Stimulated activated CD4-positive, alpha-beta T cell treated with anti-CD3 and anti-CD28 coated beads, Interleukin-2, amount 100 ng/mL, for 24 hours (primary cell): Measurements from ENCODE around the gene SDCCAG8.
"Not testable (repeated sequence)": the region's sequence is repeated elsewhere in the genome, so short reads cannot be mapped to it uniquely, and the experiment has no call there.

ENCODE experiments used
- DNase-seq, 2 donors: peaks; one replicate each; pipeline ENCODE4 v3.0.0-alpha.2; 2020

SDCCAG8 gene

DNA sequence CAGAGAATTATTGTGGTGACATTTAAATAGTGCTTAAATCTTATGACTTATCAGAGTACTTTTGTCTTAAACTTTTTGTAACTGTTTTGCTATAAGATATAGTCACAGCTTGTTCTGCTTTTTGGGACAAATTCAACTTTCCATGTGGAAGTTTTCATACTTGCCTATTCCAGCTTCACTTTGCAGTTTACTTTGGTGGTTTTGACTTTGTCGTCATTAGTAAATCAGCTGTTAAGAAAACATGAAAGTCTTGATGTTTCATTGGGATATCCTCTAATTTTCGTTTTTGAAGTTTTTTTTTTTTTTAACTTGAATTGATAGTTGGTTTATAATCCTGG is 31.3 kb downstream of the SDCCAG8 start:
- DNase-seq, result no peak

DNA sequence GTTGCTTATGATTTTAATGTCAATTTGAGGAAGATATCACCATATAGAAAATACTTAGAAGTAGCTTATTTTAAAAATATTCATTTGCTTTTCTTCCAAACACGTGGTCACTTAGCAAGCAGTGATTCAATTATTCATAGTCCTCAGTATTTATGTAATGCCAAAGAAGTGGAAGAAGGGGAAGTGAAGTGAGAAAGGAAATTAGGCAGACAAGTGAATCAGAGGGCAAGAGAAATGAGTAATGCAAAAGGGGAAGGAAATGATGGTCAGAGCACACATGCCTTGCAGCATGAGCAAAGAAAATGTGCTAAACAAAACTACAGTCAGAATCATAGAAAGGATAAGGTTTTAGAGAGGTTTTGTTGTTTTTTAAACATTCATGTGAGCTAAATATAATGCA is 31.8 kb downstream of the SDCCAG8 start:
- DNase-seq, result no peak

DNA sequence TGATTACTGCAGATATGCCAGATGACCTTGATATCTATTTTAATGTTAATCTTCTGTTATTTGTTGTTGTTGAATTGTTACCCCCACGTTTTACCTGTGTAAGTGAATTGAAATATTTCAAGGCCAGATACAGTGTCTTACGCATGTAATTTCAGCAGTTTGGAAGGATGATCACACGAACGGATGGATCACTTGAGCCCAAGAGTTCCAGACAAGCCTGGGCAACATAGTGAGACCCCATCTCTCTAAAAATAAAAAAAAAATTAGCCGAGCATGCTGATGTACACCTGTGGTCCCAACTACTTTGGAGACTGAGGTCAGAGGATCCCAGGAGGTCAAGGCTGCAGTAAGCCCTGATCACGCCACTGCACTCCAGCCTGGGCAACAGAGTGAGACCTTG is 32.2 kb downstream of the SDCCAG8 start:
- no peak for DNase-seq

DNA sequence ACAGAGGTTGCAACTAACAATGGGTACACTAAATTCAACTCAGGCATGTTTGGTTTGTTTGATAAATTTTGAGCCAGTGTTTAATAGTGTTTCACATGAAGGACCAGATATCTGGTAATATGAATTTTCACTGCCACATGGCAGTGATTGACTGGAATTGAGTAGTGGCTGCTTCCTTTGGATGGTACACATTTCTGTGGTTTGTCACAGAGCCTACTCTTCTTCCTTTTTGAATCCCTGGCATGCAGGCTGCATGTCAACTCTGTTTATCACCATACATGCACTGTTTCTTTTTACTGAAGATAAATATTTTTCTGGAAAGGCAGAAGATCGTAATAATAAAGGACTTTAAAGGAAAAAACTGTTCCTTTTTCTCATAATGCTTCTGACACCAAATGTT is 35.5 kb downstream of the SDCCAG8 start:
- no peak for DNase-seq

DNA sequence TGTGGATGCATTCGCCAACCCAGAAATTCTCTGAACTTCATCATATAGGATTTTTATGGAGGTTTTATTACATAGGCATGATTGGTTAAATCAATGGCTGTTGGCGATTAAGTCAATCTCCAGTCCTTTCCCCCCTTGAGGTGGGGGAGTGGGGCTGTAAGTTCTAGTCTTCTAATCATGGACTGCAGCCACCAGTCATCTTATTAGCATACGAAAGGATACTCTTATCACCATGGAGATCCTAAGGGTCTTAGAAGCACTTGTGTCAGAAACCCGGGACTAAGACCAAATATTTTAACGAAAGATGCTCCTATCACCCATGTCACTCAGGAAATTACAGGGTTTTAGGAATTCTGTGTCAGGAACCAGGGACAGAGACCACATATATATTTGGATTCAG is 36.3 kb downstream of the SDCCAG8 start:
- DNase-seq, result no peak

- DNase-seq, result no peak
Observed at GRCh38 chr1:243293941-243294722, 38.3 kb downstream of the SDCCAG8 start.

DNA sequence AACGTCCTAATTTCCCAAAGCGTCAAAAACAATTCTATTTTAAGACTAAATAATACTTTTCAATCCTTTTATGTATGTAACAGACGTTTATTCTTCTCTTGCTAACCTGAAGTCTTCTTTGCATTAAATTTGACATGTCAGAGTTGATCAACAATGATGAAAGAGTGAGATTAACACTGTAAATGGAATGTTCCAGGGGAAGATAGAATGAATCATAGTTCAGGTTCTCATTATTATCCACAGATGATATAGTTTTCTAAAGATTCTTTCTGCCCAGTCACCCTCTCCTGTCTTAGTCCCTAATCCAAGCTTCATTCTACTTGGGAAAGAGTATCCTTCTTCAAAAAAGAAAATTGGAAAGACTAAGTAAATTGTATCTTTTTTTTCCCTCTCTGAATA is 38.9 kb downstream of the SDCCAG8 start:
- DNase-seq, result no peak

DNA sequence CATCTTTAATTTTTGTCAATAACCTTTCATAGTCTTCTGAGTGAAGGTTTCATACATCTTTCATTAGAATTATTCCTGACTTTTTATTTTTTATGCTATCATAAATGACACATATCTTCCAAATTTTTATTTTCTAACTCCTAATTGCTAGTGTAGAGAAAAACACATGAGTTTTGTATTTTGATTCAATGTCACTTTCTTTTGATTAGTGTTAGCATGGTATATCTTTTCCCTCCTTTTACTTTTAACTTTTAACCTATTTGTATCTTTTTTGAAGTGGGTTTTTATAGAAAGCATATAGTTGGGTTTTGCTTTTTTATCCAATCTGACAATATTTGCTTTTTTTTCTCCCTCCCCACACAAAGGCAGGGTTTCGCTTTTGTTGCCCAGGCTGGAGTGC is 43.2 kb downstream of the SDCCAG8 start:
- DNase-seq, result no peak

DNA sequence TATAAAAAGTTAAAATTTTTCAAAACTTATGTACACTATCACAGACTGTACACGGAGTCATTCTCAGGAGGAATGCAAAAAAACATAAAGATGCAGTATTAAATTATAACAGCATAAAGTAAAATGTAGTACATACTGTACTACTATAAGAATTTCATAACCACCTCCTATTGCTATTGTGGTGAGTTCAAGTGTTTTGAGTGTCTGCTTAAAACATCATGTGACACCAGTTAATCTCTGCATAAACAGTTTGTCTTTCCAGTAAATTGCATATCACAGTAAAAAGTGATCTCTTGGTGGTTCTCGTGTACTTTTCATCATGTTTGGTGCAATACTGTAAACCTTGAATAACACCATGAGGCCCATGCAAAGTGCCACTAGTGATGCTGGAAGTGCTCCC is 45.2 kb downstream of the SDCCAG8 start:
- no peak for DNase-seq

GRCh38 chr1:243311809-243312208 is 56.0 kb downstream of the SDCCAG8 start:
- no peak for DNase-seq

GRCh38 chr1:243312952-243313634 is 57.3 kb downstream of the SDCCAG8 start:
- DNase-seq, result no peak

DNA sequence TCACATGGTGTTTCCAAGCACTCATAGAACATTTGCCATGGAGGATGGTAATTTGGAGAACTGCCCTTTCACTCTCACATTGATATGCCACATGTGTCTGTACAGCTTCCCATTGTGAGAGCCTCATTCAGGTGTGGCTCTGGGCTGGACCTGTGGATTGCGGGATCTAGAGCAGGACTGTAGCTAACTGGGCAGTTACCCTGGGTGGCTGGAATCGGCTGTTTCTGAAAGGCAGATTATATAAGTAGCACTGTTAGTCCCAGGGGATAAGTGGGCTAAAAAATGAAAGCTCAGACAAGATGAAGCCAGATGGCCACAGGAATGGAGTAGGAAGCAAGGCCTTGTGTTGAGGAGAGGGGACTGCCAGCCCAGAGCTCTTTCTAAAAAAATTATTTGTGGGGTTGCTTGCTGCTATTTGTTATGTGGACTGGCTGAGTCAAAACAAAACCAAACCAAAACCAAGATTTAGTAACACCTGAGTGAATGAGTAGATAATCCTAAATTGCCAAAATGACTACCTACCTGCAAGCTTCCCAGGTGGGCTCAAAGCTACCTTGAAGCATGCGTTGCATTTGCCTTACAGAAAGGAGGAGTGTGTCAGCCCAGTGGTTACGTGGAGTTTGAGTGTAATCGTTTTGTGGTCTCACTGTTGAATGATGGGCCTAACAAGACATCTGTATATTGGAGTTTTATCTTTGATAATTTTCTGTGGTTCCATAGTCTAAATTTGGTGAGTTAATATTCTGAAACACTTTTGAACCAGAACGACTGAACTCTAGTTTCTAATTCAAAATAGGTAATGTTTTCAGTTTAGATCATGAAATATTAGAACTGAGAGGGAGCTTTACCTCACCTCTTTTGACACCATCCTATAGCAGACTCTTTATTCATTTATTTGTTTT is 58.0 kb downstream of the SDCCAG8 start:
- DNase-seq, result no peak

GRCh38 chr1:243315455-243315854 is 59.6 kb downstream of the SDCCAG8 start:
- DNase-seq, result no peak

DNA sequence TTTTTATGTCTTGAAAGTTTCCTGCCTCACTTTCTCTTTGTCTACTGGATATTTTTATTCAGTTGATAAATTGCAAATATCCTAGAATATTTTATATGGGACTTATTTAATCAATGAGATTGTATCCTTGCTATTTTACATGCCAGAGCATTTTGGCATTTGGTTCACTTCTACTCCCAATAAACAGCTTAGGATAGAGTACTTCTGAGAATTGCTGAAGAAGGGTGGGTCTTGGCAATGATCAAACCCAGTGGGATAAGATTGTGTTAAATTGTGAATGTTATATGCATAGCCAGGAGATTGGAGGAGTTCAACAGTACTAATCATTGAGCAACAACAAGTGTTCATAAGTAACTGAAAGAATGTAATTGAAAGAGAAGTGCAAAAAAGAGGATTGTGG is 60.1 kb downstream of the SDCCAG8 start:
- DNase-seq, result no peak

DNA sequence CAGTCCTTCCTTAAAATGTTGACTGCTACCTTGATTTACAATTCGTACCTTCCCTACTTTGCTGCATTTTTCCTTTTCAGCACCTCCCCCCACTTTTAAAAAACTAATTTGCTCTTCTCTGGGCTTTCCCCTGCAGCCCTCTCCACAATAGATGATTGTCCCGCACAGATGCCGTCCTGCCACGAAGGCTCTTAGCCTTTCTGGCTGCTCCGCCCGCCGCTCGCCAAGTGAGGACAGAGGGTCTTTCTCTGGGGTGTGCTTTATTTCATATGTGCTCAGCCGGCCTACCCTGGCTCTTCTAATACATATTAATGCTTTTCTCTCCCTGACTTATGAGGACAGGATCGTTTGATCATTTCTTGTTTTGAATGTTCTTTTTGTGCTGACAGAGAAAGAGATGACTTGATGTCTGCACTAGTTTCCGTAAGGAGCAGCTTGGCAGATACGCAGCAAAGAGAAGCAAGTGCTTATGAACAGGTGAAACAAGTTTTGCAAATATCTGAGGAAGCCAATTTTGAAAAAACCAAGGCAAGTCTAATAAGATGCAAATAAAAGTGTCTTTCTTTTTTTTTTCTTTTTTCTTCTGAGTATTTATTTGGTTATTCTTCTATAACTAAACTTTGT is 60.6 kb downstream of the SDCCAG8 start:
- no peak for DNase-seq

DNA sequence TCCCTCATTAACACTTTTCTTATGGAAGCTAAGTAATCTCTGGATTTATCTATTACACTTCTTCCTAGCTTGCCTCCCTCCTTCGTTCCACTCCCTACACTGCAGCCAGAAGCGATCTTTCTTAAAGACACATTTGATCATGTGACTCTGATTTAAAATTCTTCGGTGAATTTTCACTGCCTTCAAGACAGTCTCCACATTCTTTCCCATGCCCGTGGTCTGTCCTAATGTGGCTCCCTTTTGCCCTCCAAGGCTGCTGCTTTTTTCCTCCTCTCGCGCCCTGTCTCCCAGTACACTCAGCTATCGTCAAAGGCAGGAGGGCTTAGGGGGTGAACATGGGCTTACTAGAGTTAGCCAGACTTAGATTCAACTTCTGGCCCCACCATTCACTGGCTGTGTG is 64.4 kb downstream of the SDCCAG8 start:
- no peak for DNase-seq

DNA sequence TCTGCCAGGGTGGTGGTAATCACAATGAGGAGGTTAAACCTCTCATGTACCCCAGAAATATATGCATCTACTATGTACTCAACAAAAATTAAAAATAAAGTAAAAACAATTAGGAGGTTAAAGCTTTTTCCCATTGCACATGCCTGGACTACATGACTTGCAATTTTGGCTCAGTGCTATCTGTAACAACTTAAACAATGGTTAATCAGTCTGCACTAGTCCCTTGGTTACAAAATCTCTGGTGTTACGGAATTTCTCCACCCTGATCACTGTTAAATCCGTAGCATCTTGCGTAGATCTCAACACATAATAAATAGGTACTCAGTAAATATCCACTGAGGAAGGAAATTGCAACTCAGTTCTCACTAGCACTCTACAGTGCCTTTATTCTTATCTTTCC is 66.5 kb downstream of the SDCCAG8 start:
- DNase-seq, result no peak

- no peak for DNase-seq
Observed at GRCh38 chr1:243323491-243323890, 67.7 kb downstream of the SDCCAG8 start.

- peak in 1 of 2 donors; percentile 28 for DNase-seq
Observed at GRCh38 chr1:243325305-243325890, 69.6 kb downstream of the SDCCAG8 start.

GRCh38 chr1:243332440-243332839 is 76.6 kb downstream of the SDCCAG8 start:
- DNase-seq, result no peak

- no peak for DNase-seq
Observed at GRCh38 chr1:243335292-243335691, 79.5 kb downstream of the SDCCAG8 start.

DNA sequence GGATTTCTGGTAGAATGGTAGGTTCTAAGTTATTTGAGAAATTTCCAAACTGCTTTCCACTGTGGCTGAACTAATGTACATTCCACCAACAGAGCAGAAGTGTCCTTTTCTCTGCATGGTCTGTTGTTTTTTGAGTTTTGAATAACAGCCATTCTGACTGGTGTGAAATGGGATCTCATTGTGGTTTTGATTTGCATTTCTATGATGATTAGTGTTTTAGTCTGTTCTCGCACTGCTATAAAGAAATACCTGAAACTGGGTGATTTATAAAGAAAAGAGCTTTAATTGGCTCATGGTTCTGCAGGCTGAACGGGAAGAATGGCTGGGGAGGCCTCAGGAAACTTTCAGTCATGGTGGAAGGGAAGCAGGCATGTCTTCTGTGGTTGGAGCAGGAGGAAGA is 80.3 kb downstream of the SDCCAG8 start:
- DNase-seq, result no peak

- DNase-seq, result not testable (repeated sequence)
Observed at GRCh38 chr1:243338848-243339247, 83.0 kb downstream of the SDCCAG8 start.
